ENCODE results near the gene IGSF3. TPM values are rescaled to one million over a fixed set of nuclear protein-coding genes. Genes with fewer than 3 reads are reported as not detected.
"Not testable (repeated sequence)": the region's sequence is repeated elsewhere in the genome, so short reads cannot be mapped to it uniquely, and the experiment has no call there.

Gene IGSF3
- total RNA-seq, 4 donors from 2014 or later = 0.25 to 1.2 (median 0.72) TPM

DNA sequence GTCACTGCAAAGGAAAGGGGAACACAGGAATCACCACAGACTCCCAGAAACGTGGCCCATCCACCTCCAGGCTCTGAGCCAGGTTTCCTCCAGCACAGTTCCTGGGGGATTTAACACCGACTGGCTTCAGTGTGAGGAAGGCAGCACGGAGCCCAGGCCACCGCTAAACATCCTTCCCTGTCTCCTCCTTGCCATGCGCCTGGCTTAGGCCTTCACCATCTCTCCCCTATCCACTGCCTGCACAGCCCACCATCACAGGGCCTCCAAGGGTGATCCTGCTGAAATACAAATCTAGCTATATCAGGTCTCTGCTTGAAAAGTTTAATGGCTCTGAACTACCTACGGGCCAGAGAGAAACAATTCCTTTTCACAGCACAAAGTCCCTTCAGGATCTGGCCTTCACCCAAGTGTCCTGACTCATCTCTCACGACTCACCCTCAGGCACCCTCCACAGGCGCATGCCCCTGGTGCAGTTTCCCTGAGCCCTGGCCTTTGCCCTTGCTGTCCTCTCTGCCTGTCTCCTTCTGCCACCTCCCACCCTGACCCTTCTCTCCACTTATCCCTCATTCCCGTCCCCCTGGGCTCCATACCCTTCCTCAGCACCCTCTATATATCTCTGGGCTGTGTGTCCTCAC, 78.3 kb downstream of the IGSF3 start:
- intact Hi-C loops (cut with DNase I; ENCODE audit: low total_unique reads); H3K36me3 ChIP-seq; H3K27ac ChIP-seq; H3K27me3 ChIP-seq; ATAC-seq; H3K4me1 ChIP-seq; DNase-seq; H3K4me3 ChIP-seq; H3K9me3 ChIP-seq: not testable (repeated sequence)
- in situ Hi-C loops (cut with MboI; ENCODE audit: low sequenced_read_pairs in 4 of 4) = loop anchor here in 2 of 4 donors (10.0 to 25.0 kb wide), 2 partner anchors 448 to 466 kb away; no protein-coding TSS in a partner anchor

DNA sequence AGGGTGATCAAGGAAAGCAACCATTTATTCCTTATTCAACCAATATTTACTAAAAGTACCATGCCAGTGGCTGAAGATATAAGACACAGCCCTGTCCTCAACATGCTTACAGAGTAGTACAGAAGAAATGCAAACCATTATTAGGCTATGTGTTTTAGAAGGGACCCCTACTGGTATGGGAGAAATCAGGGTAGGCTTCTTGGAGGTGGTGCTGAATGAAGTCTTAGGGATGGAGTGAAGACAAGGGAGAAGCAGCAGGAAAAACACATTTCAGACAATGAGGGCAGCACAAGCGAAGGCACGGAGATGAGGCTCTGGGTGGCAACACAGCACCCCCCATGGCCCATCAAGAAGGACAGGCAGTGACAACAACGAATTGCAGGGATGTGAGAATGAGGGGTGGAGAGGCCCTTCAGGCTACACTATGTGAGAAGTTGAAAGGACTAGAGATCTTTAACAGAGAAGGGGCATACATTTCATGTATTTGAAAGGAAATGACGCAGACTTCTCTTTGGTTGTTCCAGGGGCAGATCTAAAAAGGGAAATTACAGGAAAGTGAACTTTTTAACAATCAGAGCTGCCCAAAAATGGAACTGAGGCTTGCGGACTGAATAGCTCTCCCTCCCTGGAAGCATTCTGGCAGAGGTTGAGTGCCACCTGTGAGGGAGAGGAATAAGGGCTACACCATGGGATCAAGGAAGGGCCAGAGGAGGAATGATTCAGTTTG, 79.9 kb downstream of the IGSF3 start:
- Histone ChIP-seq H3K27ac (no peak overlapping the region), H3K4me1 (no peaks in the 10 kb centered on the region), H3K27me3 (no peaks in the 10 kb centered on the region), H3K36me3 (no peaks in the 10 kb centered on the region), H3K9me3 (no peaks in the 10 kb centered on the region), H3K4me3 (no peak overlapping the region)
- in situ Hi-C loops (cut with MboI; ENCODE audit: low sequenced_read_pairs in 4 of 4) = loop anchor here in 2 of 4 donors (10.0 to 25.0 kb wide), 2 partner anchors 450 to 467 kb away; no protein-coding TSS in a partner anchor
- ATAC-seq (no peak), DNase-seq (no peak)
- TF ChIP-seq, protein P1, sequence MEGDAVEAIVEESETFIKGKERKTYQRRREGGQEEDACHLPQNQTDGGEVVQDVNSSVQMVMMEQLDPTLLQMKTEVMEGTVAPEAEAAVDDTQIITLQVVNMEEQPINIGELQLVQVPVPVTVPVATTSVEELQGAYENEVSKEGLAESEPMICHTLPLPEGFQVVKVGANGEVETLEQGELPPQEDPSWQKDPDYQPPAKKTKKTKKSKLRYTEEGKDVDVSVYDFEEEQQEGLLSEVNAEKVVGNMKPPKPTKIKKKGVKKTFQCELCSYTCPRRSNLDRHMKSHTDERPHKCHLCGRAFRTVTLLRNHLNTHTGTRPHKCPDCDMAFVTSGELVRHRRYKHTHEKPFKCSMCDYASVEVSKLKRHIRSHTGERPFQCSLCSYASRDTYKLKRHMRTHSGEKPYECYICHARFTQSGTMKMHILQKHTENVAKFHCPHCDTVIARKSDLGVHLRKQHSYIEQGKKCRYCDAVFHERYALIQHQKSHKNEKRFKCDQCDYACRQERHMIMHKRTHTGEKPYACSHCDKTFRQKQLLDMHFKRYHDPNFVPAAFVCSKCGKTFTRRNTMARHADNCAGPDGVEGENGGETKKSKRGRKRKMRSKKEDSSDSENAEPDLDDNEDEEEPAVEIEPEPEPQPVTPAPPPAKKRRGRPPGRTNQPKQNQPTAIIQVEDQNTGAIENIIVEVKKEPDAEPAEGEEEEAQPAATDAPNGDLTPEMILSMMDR (IDR thresholded peaks at IDR 0.05 in 4 of 5, conservative IDR thresholded peaks at IDR 0.05 in 1 of 5) = no peak
- TF ChIP-seq POLR2A (IDR thresholded peaks at IDR 0.05) = peak in 1 of 2 donors; percentile 8
- intact Hi-C loops (cut with DNase I; ENCODE audit: low total_unique reads) = no loop called here

DNA sequence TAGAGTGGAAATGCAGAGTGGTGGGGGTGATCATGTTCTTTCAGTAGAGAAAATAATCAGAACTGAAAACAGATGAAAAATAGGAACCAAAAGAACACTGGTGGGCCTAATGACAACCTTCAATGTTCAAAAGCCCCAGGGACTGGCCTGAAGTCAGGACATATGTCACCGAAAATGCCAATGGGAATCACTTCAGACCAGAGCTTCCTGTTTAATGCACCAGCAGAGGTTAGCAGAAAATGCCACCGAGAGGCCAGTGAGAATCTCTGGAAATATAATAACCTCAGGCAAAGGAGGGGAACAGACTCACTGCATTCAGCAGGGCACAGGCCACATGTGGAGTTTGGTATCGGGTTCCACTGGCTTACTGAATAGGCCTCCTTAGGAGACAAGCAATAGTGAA, 80.8 kb downstream of the IGSF3 start:
- H3K4me3 ChIP-seq = no peak overlapping the region
- DNase-seq = no peak
- no peak overlapping the region for H3K27ac ChIP-seq
- no peaks in the 10 kb centered on the region for H3K4me1 ChIP-seq
- no peak for ATAC-seq
- no peaks in the 10 kb centered on the region for H3K36me3 ChIP-seq
- in situ Hi-C loops (cut with MboI; ENCODE audit: low sequenced_read_pairs in 4 of 4) = loop anchor here in 2 of 4 donors (10.0 to 25.0 kb wide), 2 partner anchors 451 to 468 kb away; no protein-coding TSS in a partner anchor
- no peaks in the 10 kb centered on the region for H3K27me3 ChIP-seq
- TF ChIP-seq, protein P1 (IDR thresholded peaks at IDR 0.05 in 4 of 5, conservative IDR thresholded peaks at IDR 0.05 in 1 of 5) = no peak
- no peak for TF ChIP-seq POLR2A (IDR thresholded peaks at IDR 0.05)
- intact Hi-C loops (cut with DNase I; ENCODE audit: low total_unique reads) = no loop called here
- no peaks in the 10 kb centered on the region for H3K9me3 ChIP-seq

DNA sequence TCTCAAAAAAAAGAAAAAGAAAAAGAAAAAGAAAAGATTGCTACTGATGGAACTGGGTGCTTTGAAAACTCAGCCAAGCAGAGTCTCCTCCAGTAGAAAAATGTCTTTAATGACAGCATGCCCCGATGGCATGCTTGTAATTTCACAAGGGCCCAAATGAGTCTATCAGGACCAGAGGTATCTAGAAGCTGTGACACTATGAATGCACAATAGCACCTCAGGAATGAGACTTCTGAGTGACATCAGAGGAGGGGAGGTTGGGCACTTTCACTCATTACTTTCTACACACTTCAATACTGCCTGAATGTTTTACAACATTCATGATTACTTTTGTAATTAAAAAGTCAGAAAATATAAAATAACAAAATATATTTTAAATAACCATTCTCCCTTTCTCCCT, 81.6 kb downstream of the IGSF3 start:
- Histone ChIP-seq H3K27ac (no peak overlapping the region), H3K9me3 (no peaks in the 10 kb centered on the region), H3K4me3 (no peak overlapping the region), H3K27me3 (no peaks in the 10 kb centered on the region), H3K36me3 (no peaks in the 10 kb centered on the region), H3K4me1 (no peaks in the 10 kb centered on the region)
- intact Hi-C loops (cut with DNase I; ENCODE audit: low total_unique reads) = no loop called here
- in situ Hi-C loops (cut with MboI; ENCODE audit: low sequenced_read_pairs in 4 of 4) = loop anchor here in 2 of 4 donors (10.0 to 25.0 kb wide), 2 partner anchors 451 to 469 kb away; no protein-coding TSS in a partner anchor
- TF ChIP-seq, protein P1 (IDR thresholded peaks at IDR 0.05 in 4 of 5, conservative IDR thresholded peaks at IDR 0.05 in 1 of 5) = no peak
- no peak for TF ChIP-seq POLR2A (IDR thresholded peaks at IDR 0.05)
- DNase-seq (no peak), ATAC-seq (no peak)

DNA sequence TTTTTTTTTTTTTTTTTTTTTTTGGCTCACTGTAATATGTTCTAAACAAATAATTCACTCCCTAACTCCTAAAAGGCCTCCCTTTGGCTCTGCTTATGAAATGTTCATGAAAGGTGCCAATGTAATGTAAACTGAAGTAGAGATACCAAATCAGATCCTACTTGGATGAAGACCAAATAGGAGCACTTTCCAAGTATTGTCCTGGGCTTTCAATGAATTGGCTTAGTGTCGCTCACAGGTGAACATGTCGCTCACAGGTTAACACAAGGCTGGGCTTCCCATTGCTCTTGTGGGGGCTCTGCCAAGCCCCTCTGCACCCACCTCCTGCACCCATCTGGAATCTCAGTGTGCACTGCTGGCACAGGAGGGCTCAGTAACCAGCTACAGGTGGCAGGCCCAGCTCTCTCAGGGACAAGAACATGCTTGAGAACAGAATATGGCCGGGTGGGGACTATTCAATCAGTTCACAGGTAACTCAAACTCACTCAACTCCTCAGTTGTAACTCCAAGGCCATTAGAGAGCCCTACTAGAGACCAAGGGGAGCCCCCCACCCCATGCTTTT, 86.1 kb downstream of the IGSF3 start:
- peaks cover 0 to 3% (median 0%) of the 10 kb centered on the region in 3 donors for H3K27me3 ChIP-seq
- intact Hi-C loops (cut with DNase I; ENCODE audit: low total_unique reads) = no loop called here
- H3K4me1 ChIP-seq = no peaks in the 10 kb centered on the region
- no peak overlapping the region for H3K27ac ChIP-seq
- H3K36me3 ChIP-seq = no peaks in the 10 kb centered on the region
- TF ChIP-seq, protein P1 (IDR thresholded peaks at IDR 0.05 in 4 of 5, conservative IDR thresholded peaks at IDR 0.05 in 1 of 5) = no peak
- no peak for TF ChIP-seq POLR2A (IDR thresholded peaks at IDR 0.05)
- no peak overlapping the region for H3K4me3 ChIP-seq
- ATAC-seq = no peak
- H3K9me3 ChIP-seq = no peaks in the 10 kb centered on the region
- in situ Hi-C loops (cut with MboI; ENCODE audit: low sequenced_read_pairs in 4 of 4) = loop anchor here in 2 of 4 donors (10.0 to 25.0 kb wide), 2 partner anchors 456 to 473 kb away; no protein-coding TSS in a partner anchor
- no peak for DNase-seq

All from gastrocnemius medialis (tissue), 4 donors.